Loucy (cell line): ENCODE results near the gene ZNF550.

Source experiments
- CTCF ChIP-seq: fragments of 200-600 bp; sonication (generic); conservative IDR thresholded peaks from 2 replicates; pipeline ENCODE4 v1.5.1; 2014; ENCODE audit warnings: mild to moderate bottlenecking, antibody characterized with exemption, low read length
- EZH2phosphoT487 ChIP-seq: fragments of 200-600 bp; IDR thresholded peaks from 2 replicates; pipeline ENCODE4 v1.6.1; 2018; ENCODE audit warnings: antibody characterized with exemption, mild to moderate bottlenecking, moderate library complexity, borderline replicate concordance

DNA sequence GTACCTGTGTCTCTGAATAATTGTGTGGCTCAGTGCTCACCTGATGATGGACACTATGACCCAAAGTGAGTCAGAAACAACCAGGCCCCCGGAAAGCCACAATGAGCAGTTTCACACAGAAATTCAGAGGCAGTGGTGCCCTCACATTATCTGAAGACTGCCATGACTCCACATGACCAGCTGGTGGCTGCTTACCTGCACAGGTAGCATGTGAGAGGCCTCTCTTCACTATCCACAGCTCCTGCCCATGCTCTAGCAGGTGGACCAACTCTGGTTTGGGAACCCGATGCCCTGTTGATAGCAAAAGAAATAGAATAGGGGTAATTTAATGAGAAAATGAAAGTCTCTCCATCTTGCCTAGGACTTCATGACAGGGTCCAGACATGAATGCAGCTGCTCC is 7.2 kb downstream of the ZNF550 start:
- TF ChIP-seq CTCF (no peak), EZH2phosphoT487 (no peak)
